GM19239 (cell line): ENCODE results near the gene AOX1.
"Not testable (repeated sequence)": the region's sequence is repeated elsewhere in the genome, so short reads cannot be mapped to it uniquely, and the experiment has no call there.

Source experiments
- DNase-seq: peaks from one replicate; pipeline ENCODE4 v3.0.0; 2011; ENCODE audit warnings: low spot score; ENCODE audit not compliant: insufficient read length
- FAIRE-seq: peaks from 2 replicates; lab custom pipeline; 2011; peaks lifted over from hg19 to GRCh38; lab: Jason Lieb, UNC

AOX1 gene

GRCh38 chr2:200661477-200661876, 75.7 kb downstream of the AOX1 start:
- DNase-seq (no peak), FAIRE-seq (no peak)

GRCh38 chr2:200662727-200663126, 76.9 kb downstream of the AOX1 start:
- FAIRE-seq = no peak

GRCh38 chr2:200664770-200665494, 79.1 kb downstream of the AOX1 start:
- FAIRE-seq (no peak), DNase-seq (no peak)

More at GRCh38 chr2:200662727-200663126, 76.9 kb downstream of the AOX1 start:
- DNase-seq = no peak

- DNase-seq (no peak), FAIRE-seq (no peak)
Measured at GRCh38 chr2:200665626-200666453, 80.0 kb downstream of the AOX1 start.

- no peak for DNase-seq
- FAIRE-seq = no peak
Measured at GRCh38 chr2:200667413-200667812, 81.6 kb downstream of the AOX1 start.

GRCh38 chr2:200668478-200668877, 82.7 kb downstream of the AOX1 start:
- DNase-seq (no peak), FAIRE-seq (no peak)

- DNase-seq (no peak), FAIRE-seq (no peak)
Measured at GRCh38 chr2:200669308-200669707, 83.5 kb downstream of the AOX1 start.

- DNase-seq (no peak), FAIRE-seq (no peak)
Measured at GRCh38 chr2:200670313-200670712, 84.5 kb downstream of the AOX1 start.

- DNase-seq (no peak), FAIRE-seq (no peak)
Measured at GRCh38 chr2:200670751-200671150, 84.9 kb downstream of the AOX1 start.

- FAIRE-seq (no peak), DNase-seq (no peak)
Measured at GRCh38 chr2:200673191-200673590, 87.4 kb downstream of the AOX1 start.

GRCh38 chr2:200674837-200675236, 89.0 kb downstream of the AOX1 start:
- FAIRE-seq (no peak), DNase-seq (no peak)

- FAIRE-seq = no peak
- DNase-seq = no peak
Measured at GRCh38 chr2:200677171-200677570, 91.4 kb downstream of the AOX1 start.

GRCh38 chr2:200677721-200678532, 92.1 kb downstream of the AOX1 start:
- DNase-seq (no peak), FAIRE-seq (no peak)

- DNase-seq (no peak), FAIRE-seq (no peak)
Measured at GRCh38 chr2:200679127-200679526, 93.3 kb downstream of the AOX1 start.

- no peak for FAIRE-seq
- no peak for DNase-seq
Measured at GRCh38 chr2:200679535-200679934, 93.7 kb downstream of the AOX1 start.

- FAIRE-seq (no peak), DNase-seq (no peak)
Measured at GRCh38 chr2:200681697-200682096, 95.9 kb downstream of the AOX1 start.

GRCh38 chr2:200682407-200682806, 96.6 kb downstream of the AOX1 start:
- FAIRE-seq, DNase-seq: not testable (repeated sequence)

- DNase-seq (no peak), FAIRE-seq (no peak)
Measured at GRCh38 chr2:200687922-200688920, 102.4 kb downstream of the AOX1 start.

GRCh38 chr2:200689115-200689514, 103.3 kb downstream of the AOX1 start:
- no peak for FAIRE-seq
- no peak for DNase-seq
